ENCODE data around the gene THAP4. TPM values are rescaled to one million over a fixed set of nuclear protein-coding genes. Genes with fewer than 3 reads are reported as not detected.
"Not testable (repeated sequence)": the region's sequence is repeated elsewhere in the genome, so short reads cannot be mapped to it uniquely, and the experiment has no call there.

The THAP4 gene
- total RNA-seq, 1 donor from 2014 or later = 46.0 TPM

- DNase-seq (ENCODE audit: low read depth) (no peak), FAIRE-seq (no peak)
- Histone ChIP-seq H3K9me3 (ENCODE audit: insufficient read depth, low read depth, low read length) (no peaks in the 10 kb centered on the region), H3K4me1 (ENCODE audit: insufficient read depth, low read length) (no peaks in the 10 kb centered on the region), H3K4me3 (ENCODE audit: insufficient read depth, low read depth, low read length) (no peak overlapping the region), H4K20me1 (ENCODE audit: insufficient read depth, low read length) (peaks cover 71% of the 10 kb centered on the region), H2AFZ (ENCODE audit: low read depth, low read length) (no peak overlapping the region), H3K36me3 (ENCODE audit: insufficient read depth, low read length) (no peaks in the 10 kb centered on the region), H3K4me2 (ENCODE audit: low read length) (no peak overlapping the region), H3K79me2 (ENCODE audit: insufficient read depth, low read length) (peaks cover 37% of the 10 kb centered on the region), H3K9ac (ENCODE audit: low read length) (no peak overlapping the region), H3K27me3 (ENCODE audit: insufficient read depth, low read length) (no peaks in the 10 kb centered on the region), H3K27ac (ENCODE audit: low read depth, low read length) (no peak overlapping the region)
- H3K27ac Mint-ChIP-seq (ENCODE audit: unreplicated experiment) = no peak overlapping the region
- H3K4me3 Mint-ChIP-seq (ENCODE audit: unreplicated experiment) = no peak overlapping the region
- no peaks in the 10 kb centered on the region for H3K27me3 Mint-ChIP-seq (ENCODE audit: low read depth, unreplicated experiment)
- TF ChIP-seq EZH2 (IDR thresholded peaks at IDR 0.05; ENCODE audit: insufficient read depth, low read length) = no peak
- no peak for TF ChIP-seq CTCF (IDR thresholded peaks at IDR 0.05; ENCODE audit: insufficient read depth, low read depth, low read length)
- peaks cover 4% of the 10 kb centered on the region for H3K4me1 Mint-ChIP-seq (ENCODE audit: low read depth, unreplicated experiment)
- no peaks in the 10 kb centered on the region for H3K9me3 Mint-ChIP-seq (ENCODE audit: unreplicated experiment)
- H3K36me3 Mint-ChIP-seq (ENCODE audit: low read depth, unreplicated experiment) = peaks cover 9% of the 10 kb centered on the region
Measured at GRCh38 chr2:241567776-241568175, 69.2 kb downstream of the THAP4 start.

- H3K9me3 Mint-ChIP-seq (ENCODE audit: unreplicated experiment); FAIRE-seq: not testable (repeated sequence)
Measured at GRCh38 chr2:241567266-241567665, 69.7 kb downstream of the THAP4 start.

GRCh38 chr2:241566468-241566867 is 70.5 kb downstream of the THAP4 start:
- Histone ChIP-seq H2AFZ (ENCODE audit: low read depth, low read length) (no peak overlapping the region), H3K4me3 (ENCODE audit: insufficient read depth, low read depth, low read length) (no peak overlapping the region), H3K9ac (ENCODE audit: low read length) (no peak overlapping the region), H3K27me3 (ENCODE audit: insufficient read depth, low read length) (no peaks in the 10 kb centered on the region), H4K20me1 (ENCODE audit: insufficient read depth, low read length) (peaks cover 73% of the 10 kb centered on the region), H3K4me2 (ENCODE audit: low read length) (no peak overlapping the region), H3K79me2 (ENCODE audit: insufficient read depth, low read length) (peaks cover 49% of the 10 kb centered on the region), H3K27ac (ENCODE audit: low read depth, low read length) (no peak overlapping the region), H3K9me3 (ENCODE audit: insufficient read depth, low read depth, low read length) (no peaks in the 10 kb centered on the region), H3K4me1 (ENCODE audit: insufficient read depth, low read length) (peaks cover 8% of the 10 kb centered on the region), H3K36me3 (ENCODE audit: insufficient read depth, low read length) (no peaks in the 10 kb centered on the region)
- H3K36me3 Mint-ChIP-seq (ENCODE audit: low read depth, unreplicated experiment) = peaks cover 5% of the 10 kb centered on the region
- TF ChIP-seq CTCF (IDR thresholded peaks at IDR 0.05; ENCODE audit: insufficient read depth, low read depth, low read length) (no peak), EZH2 (IDR thresholded peaks at IDR 0.05; ENCODE audit: insufficient read depth, low read length) (no peak)
- no peaks in the 10 kb centered on the region for H3K9me3 Mint-ChIP-seq (ENCODE audit: unreplicated experiment)
- H3K4me3 Mint-ChIP-seq (ENCODE audit: unreplicated experiment) = no peak overlapping the region
- no peak overlapping the region for H3K27ac Mint-ChIP-seq (ENCODE audit: unreplicated experiment)
- FAIRE-seq (no peak), DNase-seq (ENCODE audit: low read depth) (no peak)
- H3K4me1 Mint-ChIP-seq (ENCODE audit: low read depth, unreplicated experiment) = peaks cover 7% of the 10 kb centered on the region
- no peaks in the 10 kb centered on the region for H3K27me3 Mint-ChIP-seq (ENCODE audit: low read depth, unreplicated experiment)

More at GRCh38 chr2:241567266-241567665, 69.7 kb downstream of the THAP4 start:
- not testable (repeated sequence) for H3K4me2 ChIP-seq (ENCODE audit: low read length); H3K4me1 Mint-ChIP-seq (ENCODE audit: low read depth, unreplicated experiment); H3K36me3 ChIP-seq (ENCODE audit: insufficient read depth, low read length); H3K9ac ChIP-seq (ENCODE audit: low read length); H3K4me1 ChIP-seq (ENCODE audit: insufficient read depth, low read length); H3K27me3 ChIP-seq (ENCODE audit: insufficient read depth, low read length); H3K9me3 ChIP-seq (ENCODE audit: insufficient read depth, low read depth, low read length); H3K4me3 ChIP-seq (ENCODE audit: insufficient read depth, low read depth, low read length); H3K27ac Mint-ChIP-seq (ENCODE audit: unreplicated experiment); DNase-seq (ENCODE audit: low read depth); H2AFZ ChIP-seq (ENCODE audit: low read depth, low read length); H3K27me3 Mint-ChIP-seq (ENCODE audit: low read depth, unreplicated experiment); H3K36me3 Mint-ChIP-seq (ENCODE audit: low read depth, unreplicated experiment); H3K27ac ChIP-seq (ENCODE audit: low read depth, low read length); H3K4me3 Mint-ChIP-seq (ENCODE audit: unreplicated experiment)
- Histone ChIP-seq H4K20me1 (ENCODE audit: insufficient read depth, low read length) (peaks cover 74% of the 10 kb centered on the region), H3K79me2 (ENCODE audit: insufficient read depth, low read length) (peaks cover 42% of the 10 kb centered on the region)

- H3K27me3 Mint-ChIP-seq (ENCODE audit: low read depth, unreplicated experiment); H3K9me3 ChIP-seq (ENCODE audit: insufficient read depth, low read depth, low read length); H3K9ac ChIP-seq (ENCODE audit: low read length); H3K36me3 Mint-ChIP-seq (ENCODE audit: low read depth, unreplicated experiment); H3K4me1 Mint-ChIP-seq (ENCODE audit: low read depth, unreplicated experiment); FAIRE-seq; H3K27ac ChIP-seq (ENCODE audit: low read depth, low read length); H3K4me3 Mint-ChIP-seq (ENCODE audit: unreplicated experiment); H3K36me3 ChIP-seq (ENCODE audit: insufficient read depth, low read length); H3K4me3 ChIP-seq (ENCODE audit: insufficient read depth, low read depth, low read length); H3K4me2 ChIP-seq (ENCODE audit: low read length); H3K27ac Mint-ChIP-seq (ENCODE audit: unreplicated experiment); DNase-seq (ENCODE audit: low read depth); H3K9me3 Mint-ChIP-seq (ENCODE audit: unreplicated experiment); H2AFZ ChIP-seq (ENCODE audit: low read depth, low read length); H3K27me3 ChIP-seq (ENCODE audit: insufficient read depth, low read length): not testable (repeated sequence)
- H3K4me1 ChIP-seq (ENCODE audit: insufficient read depth, low read length) = peaks cover 10% of the 10 kb centered on the region
- peaks cover 72% of the 10 kb centered on the region for H4K20me1 ChIP-seq (ENCODE audit: insufficient read depth, low read length)
- H3K79me2 ChIP-seq (ENCODE audit: insufficient read depth, low read length) = peaks cover 49% of the 10 kb centered on the region
Measured at GRCh38 chr2:241566021-241566420, 70.9 kb downstream of the THAP4 start.
